HG02610 (cell line): ENCODE measurements around the gene TNNI2.

ENCODE experiments used
- ATAC-seq: cut with Tn5 transposase; IDR thresholded peaks from one replicate; pipeline ENCODE4 v1.9.1; 2021; ENCODE audit warnings: mild to moderate bottlenecking, moderate library complexity; ENCODE audit not compliant: unreplicated experiment

TNNI2 gene

GRCh38 chr11:1820463-1821325, 18.1 kb upstream of the TNNI2 start:
- no peak for ATAC-seq

DNA sequence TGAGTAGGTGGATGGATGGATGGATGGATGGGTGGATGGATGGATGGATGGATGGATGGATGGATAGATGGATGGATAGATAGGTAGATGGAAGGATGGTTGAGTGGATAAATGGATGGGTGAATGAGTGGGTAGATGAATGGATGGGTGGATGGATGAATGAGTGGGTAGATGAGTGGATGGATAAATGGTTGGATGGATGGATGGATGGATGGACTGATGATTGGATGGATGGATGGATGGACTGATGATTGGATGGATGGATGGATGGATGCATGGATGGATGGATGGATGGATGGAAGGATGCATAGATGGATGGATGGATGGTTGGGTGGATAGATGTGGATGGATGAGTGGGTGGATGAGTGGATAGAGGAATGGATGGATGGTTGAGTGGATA, 17.2 kb upstream of the TNNI2 start:
- ATAC-seq: no peak

- no peak for ATAC-seq
These were observed 16.0 kb upstream of the TNNI2 start for GRCh38 chr11:1822648-1823375.

DNA sequence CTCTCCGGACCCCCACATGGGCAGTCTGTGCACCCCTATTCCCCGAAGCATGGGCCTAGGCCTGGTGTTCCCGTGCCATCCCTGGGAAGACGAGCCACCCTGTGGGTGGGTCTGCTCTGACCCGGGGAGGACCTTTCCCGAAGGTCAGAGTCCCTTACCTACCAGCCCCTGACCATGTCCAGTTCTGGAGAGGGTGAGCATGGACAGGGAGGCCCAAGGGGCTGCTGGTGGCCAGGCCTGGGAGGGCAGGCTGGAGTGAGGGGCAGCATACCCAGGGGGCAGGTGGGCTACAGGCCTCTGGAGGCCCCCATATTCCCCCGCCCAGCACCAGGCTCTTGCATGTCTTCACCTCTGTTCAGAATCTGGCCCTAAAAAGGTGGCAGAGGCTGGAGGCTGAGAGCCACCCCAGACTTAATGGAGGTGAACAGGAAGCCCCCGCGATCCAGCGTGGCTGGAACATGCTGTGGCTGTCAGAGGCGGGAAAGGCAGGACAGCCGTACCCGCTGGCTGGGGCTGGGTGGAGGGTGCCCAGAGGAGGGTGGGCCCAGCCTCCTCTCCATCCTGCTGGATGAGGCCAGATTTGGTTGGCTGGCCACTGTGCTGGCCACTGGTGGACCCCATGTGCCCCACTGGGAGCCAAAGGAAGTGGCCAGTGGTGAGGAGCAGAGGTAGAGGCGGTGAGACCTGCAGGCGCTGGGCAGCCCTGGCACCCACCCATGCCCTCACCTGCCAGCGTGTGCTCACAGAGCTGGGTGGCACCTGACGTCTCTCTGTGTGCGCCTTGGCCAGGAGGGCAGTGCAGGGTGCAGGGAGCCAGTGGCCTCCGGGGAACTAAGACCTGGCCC, 15.2 kb upstream of the TNNI2 start:
- ATAC-seq: no peak

- no peak for ATAC-seq
These were observed 14.4 kb upstream of the TNNI2 start for GRCh38 chr11:1824221-1825038.

GRCh38 chr11:1825039-1825740, 13.6 kb upstream of the TNNI2 start:
- ATAC-seq: no peak

DNA sequence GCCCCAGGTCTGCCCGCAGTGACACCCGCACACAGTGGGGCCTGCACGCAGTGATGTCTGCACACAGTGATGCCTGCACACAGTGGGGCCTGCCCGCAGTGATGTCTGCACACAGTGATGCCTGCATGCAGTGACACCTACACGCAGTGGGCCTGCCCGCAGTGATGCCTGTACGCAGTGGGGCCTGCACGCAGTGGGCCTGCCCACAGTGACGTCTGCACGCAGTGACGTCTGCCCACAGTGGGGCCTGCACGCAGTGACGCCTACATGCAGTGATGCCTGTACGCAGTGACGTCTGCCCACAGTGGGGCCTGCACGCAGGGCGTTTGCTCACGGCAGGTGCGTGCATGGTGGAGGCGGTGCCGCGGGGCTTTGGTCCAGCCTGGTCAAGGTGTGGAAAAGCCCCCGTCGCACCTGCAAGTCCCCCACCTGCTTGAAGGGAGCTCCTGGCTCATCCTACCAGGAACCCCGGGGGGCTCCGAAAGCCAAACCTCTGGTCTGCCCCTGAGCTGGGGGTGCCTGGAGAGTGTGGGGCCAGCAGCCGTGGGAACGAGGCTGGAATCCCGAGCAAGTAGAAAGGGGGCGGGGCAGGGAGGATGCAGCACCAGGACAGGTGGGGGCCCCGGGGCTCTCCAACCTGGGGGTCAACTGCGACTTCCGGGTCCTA, 12.9 kb upstream of the TNNI2 start:
- ATAC-seq: no peak

DNA sequence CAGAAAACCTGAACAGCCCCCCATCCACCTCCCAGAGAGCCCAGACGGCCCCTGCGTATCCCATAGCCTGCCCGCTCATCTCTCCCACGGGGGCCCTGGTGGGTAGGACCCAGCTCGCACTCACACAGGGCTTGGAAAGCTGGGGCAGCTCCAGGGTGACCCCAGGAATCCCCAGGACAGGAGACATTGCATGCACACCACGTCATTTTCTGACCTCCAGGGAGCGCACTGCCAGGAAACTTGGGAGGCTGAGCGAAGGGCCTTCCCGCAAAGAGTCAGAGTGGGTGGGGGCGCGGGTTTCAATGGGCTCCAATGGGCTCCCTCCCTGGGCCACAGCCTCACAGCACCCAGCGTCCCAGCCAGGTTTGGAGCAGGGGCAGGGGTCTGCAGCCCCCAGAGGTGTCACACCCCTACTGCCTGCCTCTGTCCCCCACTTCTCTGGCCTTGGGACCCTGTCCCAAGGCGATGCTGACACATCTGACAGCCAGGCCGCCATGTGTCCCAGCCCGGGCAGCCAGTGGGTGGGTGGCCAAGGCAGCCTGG, 12.2 kb upstream of the TNNI2 start:
- no peak for ATAC-seq

- no peak for ATAC-seq
These were observed 11.5 kb upstream of the TNNI2 start for GRCh38 chr11:1827095-1827813.

DNA sequence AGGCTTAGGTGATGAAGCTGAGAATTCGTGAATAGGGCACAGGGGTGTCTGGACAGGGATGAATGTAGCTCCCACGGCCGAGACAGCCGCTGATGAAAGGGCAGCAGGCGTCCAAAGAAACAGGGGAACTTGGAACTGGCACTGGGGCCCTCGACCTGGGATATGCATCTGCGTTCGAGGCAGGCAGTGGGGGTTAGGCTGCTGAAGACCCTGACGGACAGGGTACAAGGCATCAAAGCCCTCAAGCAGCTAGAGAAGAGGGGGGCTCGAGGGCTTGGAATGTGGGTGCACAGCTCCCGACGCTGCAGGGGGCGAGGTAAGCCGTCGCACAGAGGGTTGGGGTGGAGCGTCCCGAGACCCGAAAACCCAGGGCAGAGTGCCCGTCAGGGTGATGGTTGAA, 10.8 kb upstream of the TNNI2 start:
- no peak for ATAC-seq

DNA sequence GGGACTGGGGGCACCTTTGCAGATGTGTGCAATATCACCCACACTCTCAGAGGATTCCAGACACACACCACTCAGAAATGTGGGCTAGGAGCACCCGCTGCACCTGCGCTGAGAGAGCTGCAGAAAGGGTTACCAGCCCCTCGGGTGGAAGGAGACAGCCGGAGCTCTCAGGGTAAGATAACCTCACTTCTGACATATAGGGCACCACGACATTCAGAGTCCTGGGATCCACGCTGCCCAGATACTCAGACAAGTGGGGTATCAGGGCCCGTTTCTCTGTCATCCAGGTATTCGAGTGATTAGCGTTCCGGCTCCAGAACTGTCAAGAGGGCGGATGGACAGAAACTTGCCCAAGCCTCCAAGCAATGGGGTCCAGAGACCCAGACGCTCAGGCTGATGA, 10.2 kb upstream of the TNNI2 start:
- ATAC-seq: no peak

- ATAC-seq: no peak
These were observed 9.6 kb upstream of the TNNI2 start for GRCh38 chr11:1829039-1829820.

DNA sequence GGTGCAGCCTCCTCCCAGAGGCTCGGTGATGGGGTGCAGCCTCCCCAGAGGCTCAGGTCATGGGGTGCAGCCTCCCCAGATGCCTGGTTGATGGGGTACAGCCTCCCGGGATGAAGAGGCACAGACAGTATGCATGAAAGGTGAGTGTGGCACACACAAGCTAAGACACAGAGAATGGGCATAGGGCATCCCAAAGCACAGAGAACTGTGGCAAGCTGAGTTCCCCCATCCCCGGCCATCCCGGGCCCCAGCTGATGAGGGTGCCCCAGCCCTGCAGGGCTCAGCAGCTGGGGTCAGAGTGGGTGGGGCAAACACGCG, 8.8 kb upstream of the TNNI2 start:
- no peak for ATAC-seq

- ATAC-seq: no peak
These were observed 8.2 kb upstream of the TNNI2 start for GRCh38 chr11:1830322-1831223.

- ATAC-seq: no peak
These were observed 7.2 kb upstream of the TNNI2 start for GRCh38 chr11:1831338-1832210.
